ENCODE results near the gene DEFB112.

Gene DEFB112

DNA sequence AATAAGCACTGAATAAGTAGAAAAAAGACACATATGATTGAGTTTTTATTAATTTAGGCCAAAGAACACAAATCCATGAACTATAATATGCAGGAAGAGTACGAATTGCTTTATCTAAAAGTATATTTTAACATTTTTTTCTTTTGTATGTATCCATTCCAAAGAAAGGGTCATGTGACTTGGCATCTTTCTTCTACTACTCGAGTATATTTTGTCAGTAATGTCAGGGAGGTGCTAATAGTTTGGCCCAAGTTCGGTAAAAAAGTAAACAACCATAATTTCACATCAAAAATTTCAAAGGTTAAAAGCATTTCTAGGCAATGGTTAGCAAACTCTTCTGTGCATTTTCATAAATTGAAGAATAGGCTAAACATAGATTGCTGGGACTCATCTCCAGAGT lies 46.6 kb downstream of the DEFB112 start:
- Histone ChIP-seq H2AFZ (ENCODE audit: low read length, unreplicated experiment) (no peak overlapping the region), H3K36me3 (ENCODE audit: insufficient read depth, low read length) (no peaks in the 10 kb centered on the region), H3K4me3 (ENCODE audit: low read depth, low read length) (no peak overlapping the region)

DNA sequence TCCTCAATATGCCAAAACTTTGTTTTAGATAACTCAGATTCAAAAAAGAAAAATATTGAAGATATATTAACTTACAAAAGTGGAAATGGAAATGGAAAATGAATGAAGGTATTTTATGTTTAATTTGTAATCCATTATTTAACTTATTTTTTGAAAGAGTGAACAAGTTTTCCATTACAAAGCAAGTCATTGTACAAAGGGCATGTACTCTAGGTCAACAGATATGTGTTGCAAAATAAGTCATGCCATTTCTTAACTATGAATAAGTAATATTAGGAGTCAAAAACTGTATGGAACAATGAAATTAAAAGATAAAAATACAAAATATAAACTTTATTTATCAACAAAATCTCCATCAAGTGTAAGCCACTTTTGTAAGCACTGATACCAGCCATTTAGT lies 54.5 kb downstream of the DEFB112 start:
- Histone ChIP-seq H2AFZ (ENCODE audit: low read length, unreplicated experiment) (no peak overlapping the region), H3K4me3 (ENCODE audit: low read depth, low read length) (no peak overlapping the region), H3K4me1 (ENCODE audit: control insufficient read depth, insufficient read depth, low read length, unreplicated experiment) (no peaks in the 10 kb centered on the region), H3K79me2 (ENCODE audit: control insufficient read depth, insufficient read depth, low read length, unreplicated experiment) (no peaks in the 10 kb centered on the region), H3K27ac (ENCODE audit: low read depth, low read length) (no peak overlapping the region), H3K27me3 (ENCODE audit: insufficient read depth, low read length) (no peaks in the 10 kb centered on the region), H3K36me3 (ENCODE audit: insufficient read depth, low read length) (no peaks in the 10 kb centered on the region)

More for the DNA sequence above, 46.6 kb downstream of the DEFB112 start:
- no peaks in the 10 kb centered on the region for H3K27me3 ChIP-seq (ENCODE audit: insufficient read depth, low read length)
- no peaks in the 10 kb centered on the region for H3K4me1 ChIP-seq (ENCODE audit: control insufficient read depth, insufficient read depth, low read length, unreplicated experiment)
- H3K27ac ChIP-seq (ENCODE audit: low read depth, low read length), result no peak overlapping the region
- no peaks in the 10 kb centered on the region for H3K79me2 ChIP-seq (ENCODE audit: control insufficient read depth, insufficient read depth, low read length, unreplicated experiment)

Data from ACC112 (cell line).